Inflammatory macrophage (primary cell): ENCODE measurements around the gene SLC6A16.
A peak's percentile ranks its signal among the peaks of the same experiment; 100 is the strongest.
"Not testable (repeated sequence)": the region's sequence is repeated elsewhere in the genome, so short reads cannot be mapped to it uniquely, and the experiment has no call there.

Source experiments
- DNase-seq, 2 donors: peaks; one replicate each; pipeline ENCODE4 v3.0.0-alpha.2; 2020 to 2022
- total RNA-seq, 18 experiments: gene quantifications; one replicate each; lab custom pipeline; 2026; ENCODE audit warnings: mixed read lengths in 6 of 18, inconsistent platforms in 2 of 18; lab: John Stamatoyannopoulos, UW

The SLC6A16 gene
- 0.78 to 8.5 (median 3.7) reads per million in 18 experiments for total RNA-seq

GRCh38 chr19:49324801-49325576, at the start of gene SLC6A16:
Gene SLC6A16, minus strand, starts transcription at chr19:49325191. Its CDS starts 13,844 bp downstream, at chr19:49311347.
- DNase-seq = no peak

- DNase-seq = not testable (repeated sequence)
Measured at GRCh38 chr19:49373174-49373573, 48.2 kb upstream of the SLC6A16 start.

- no peak for DNase-seq
Measured at GRCh38 chr19:49371184-49371583, 46.2 kb upstream of the SLC6A16 start.

DNA sequence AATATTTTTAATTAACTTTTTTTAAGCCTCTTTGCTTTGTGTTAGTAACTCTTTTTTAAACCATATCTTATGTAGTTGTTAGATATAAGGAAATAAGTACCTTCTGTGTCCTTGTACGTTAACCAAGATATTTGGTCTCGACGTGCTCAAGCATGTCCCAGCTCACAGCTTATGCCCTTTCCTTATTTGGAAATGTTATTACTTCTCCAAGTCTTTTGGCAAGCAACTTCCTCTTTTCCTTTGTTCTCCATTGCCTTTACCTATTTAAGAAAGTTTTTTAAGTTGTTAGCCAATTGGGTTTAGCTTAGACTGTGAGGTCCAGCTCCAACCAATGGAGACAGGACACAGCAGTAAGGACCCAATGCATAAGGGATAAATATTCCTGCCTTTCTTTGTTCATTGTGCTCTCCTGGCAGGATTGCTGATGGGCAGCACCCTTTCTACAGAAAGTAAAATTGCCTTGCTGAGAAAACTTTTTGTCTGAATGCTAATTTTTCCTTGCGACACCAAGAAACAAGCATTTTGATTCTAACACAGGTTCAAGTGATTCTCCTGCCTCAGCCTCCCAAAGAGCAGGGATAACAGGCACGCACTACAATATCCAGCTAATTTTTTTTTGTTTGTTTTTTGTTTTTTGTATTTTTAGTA, 43.8 kb upstream of the SLC6A16 start:
- DNase-seq = peak in 1 of 2 donors; percentile 27

DNA sequence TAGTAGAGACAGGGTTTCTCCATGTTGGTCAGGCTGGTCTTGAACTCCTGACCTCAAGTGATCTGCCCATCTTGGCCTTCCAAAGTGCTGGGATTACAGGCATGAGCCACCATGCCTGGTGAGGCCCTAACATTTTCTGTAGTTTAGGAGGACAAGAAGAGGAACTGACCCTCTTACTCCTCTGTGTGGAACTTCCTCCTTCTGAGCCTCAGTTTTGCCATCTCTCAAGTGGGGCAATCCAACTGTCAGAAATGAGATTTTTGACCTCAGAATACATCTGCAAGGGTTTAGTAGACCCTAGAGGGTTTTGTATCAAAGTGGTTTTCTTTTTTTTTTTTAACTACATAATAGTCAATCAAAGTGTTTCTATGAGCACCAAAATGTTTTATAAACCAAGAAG, 41.1 kb upstream of the SLC6A16 start:
- DNase-seq = peak; percentile 11 to 24

DNA sequence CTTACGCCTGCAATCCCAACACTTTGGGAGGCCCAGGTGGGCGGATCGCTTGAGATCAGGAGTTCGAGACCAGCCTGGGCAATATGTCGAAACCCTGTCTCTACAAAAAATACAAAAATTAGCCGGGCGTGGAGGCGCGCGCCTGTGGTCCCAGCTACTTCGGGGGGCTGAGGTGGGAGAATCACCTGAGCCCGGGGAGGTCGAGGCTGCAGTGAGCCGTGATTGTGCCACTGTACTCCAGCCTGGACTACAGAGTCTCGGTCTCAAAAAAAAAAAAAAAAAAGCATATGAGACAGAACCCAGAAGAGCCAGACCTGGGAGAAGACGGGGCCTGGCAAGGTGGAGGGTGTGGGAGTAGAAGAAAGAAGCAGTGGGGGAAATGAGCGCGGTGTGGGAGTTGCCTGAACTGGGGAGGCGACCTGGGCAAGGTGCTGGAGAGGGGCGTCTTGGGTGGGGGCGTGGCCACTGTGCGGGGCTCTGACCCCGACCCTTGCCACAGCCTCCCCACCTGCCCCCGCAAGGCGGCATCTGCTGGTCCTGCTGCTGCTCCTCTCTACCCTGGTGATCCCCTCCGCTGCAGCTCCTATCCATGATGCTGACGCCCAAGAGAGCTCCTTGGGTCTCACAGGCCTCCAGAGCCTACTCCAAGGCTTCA, 39.2 kb upstream of the SLC6A16 start:
- DNase-seq = no peak

DNA sequence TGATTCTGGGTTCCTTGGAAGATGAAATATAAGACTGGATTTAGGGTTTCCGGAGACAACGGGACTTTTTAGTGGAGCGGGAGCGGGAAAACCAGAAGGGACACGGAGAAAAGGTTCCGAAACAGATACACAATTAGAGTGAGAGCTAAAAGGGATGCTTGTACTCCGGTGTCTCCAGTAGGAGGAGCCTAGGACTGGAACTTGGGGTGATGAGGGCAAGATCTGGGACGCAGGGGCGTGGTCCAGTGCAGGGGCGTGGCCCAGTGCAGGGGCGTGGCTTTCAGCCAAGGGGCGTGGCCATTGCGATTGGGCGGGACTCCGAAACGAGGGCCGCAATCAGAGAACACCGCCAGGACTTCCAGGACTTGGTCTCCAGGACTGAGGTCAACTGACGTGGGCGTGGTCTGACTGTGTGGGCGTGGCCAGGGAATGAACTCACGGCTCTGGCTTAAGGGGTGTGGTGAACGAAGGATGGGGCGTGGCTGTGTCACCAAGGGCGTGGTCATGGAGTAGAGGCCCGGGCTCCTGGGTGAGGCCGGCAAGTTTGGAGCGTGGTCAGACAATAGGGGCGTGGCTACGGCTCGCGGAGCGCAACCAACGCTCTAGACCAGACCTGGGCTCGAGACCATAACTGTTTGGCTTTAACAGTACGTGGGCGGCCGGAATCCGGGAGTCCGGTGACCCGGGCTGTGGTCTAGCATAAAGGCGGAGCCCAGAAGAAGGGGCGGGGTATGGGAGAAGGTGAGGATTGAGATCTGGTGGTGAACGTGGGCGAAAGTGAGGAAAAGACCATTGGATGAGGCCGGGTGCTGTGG, 38.5 kb upstream of the SLC6A16 start, which contains the start of gene DKKL1:
DKKL1 (plus strand) TSS at position 610 of the 815 bp plus-strand sequence; CDS start at position 732, 122 bp downstream.
- DNase-seq = peak; percentile 98 to 100

DNA sequence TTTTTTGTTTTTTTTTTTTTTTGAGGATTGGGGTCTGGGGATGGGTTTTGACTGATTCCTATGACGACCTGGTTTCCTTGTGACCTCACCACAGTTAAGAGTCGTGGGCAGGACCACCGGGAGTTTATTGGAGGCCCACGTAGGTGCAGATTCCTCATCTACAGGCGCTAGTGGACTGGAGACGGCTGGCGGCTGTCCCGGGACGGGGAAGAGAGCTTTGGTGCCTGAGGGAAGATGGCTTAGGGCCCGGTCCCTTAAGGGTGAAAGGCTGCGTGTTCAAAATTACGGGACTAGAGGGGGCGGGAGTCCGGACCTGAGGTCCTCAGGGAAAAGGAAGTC, 37.9 kb upstream of the SLC6A16 start:
- DNase-seq = peak in 1 of 2 donors; percentile 6

GRCh38 chr19:49362048-49362928, 37.3 kb upstream of the SLC6A16 start, which contains the start of gene TEAD2:
Gene TEAD2, minus strand, starts transcription at chr19:49362416. Its CDS starts 2,341 bp downstream, at chr19:49360075.
- no peak for DNase-seq

GRCh38 chr19:49361438-49362047, 36.6 kb upstream of the SLC6A16 start:
- DNase-seq = no peak

- no peak for DNase-seq
Measured at GRCh38 chr19:49359851-49360820, 35.1 kb upstream of the SLC6A16 start.

- no peak for DNase-seq
Measured at GRCh38 chr19:49357186-49357585, 32.2 kb upstream of the SLC6A16 start.

DNA sequence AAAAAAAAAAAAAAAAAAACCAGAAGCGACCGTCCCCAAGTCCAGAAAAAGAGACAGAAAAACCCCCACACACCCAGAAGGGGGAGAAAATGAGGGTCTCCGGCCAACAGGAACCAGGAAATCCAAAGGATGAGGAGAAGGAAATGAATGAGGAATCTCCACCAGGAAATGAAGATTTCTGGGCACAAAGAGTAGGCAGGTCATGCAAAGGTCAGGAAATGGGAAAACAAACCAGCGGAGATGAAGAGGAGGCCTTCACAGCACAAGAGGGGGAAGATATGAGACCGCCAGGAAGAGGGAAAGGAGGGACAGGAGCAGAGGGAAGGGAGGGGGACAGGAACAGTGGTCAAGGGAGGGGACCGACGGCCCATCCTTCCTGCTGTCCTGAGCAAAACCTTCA, 31.4 kb upstream of the SLC6A16 start:
- no peak for DNase-seq

DNA sequence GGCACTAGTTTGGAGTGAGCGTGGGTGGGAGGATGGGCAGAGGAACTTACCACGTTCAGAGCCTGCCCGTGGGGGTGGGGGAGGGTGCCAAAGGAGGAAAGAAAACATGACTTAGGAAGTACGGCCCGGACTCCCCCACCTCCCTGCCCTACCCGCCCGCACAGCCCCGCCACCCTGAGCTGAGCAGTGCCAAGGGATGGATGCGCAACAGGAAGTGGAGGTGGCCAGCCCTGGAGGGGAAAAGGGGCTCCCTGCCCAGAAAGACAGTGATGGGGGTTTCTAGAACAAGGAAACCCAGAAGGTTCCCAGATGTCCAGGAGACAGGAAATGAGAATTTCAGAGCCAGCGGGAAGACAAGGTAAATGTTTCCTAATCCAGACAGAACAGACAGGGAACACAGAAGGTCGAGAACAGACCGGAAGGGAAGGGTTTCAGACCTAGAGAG, 30.9 kb upstream of the SLC6A16 start:
- DNase-seq = peak; percentile 34 to 51

- no peak for DNase-seq
Measured at GRCh38 chr19:49349567-49349966, 24.6 kb upstream of the SLC6A16 start.

DNA sequence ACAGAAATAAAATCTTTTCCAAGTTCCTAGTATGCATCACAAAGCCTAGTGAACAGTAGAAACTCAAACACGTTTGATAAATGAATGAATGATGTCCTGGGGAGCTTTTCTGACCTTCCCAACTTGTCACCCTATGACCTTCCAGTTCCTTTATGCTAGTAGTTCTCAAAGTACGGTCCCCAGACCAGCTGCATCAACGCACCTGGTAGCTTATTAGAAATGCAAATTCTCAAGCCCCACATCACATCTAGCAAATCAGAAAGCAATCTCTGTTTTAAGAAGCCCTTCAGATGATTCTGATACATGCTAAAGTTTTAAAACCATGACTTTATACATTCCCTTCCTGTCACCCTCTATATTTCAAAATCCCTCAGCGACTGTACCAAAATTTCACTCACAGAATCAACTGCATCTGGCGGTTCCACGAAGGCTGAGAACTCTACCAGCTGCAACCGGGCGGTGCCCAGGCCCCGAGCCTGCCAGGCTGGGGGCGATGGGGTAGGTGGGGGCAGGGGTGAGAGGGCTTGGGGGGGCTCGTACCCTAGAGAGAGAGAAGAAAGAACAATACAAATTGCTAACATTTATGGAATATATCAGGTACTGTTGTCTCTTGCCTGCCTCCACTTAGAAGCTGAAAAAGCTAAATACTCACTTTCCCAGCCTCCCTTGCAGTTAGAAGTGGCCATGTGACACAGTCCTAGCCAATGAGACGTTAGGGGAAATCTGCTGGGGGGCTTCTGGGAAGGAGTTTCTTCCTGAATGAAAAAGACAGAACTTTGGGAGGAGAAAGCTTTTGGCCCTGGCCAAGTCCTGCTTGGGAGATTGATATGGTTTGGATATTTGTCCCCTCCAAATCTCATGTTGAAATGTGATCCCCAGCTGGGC, 23.6 kb upstream of the SLC6A16 start:
- no peak for DNase-seq

- peak; percentile 45 to 52 for DNase-seq
Measured at GRCh38 chr19:49347835-49348234, 22.8 kb upstream of the SLC6A16 start.

- DNase-seq = no peak
Measured at GRCh38 chr19:49347191-49347590, 22.2 kb upstream of the SLC6A16 start.
